Osteocyte (in vitro differentiated cells): ENCODE data around the gene BPI. TPM values are rescaled to one million over a fixed set of nuclear protein-coding genes. Genes with fewer than 3 reads are reported as not detected.

Experiments used
- DNase-seq: peaks from one replicate; pipeline ENCODE4 v3.0.0; 2021; ENCODE audit warnings: mixed read lengths; ENCODE audit not compliant: unreplicated experiment; ENCODE audit errors: extremely low spot score
- H3K27ac Mint-ChIP-seq: one replicate; pipeline ENCODE4 v1.8.0; 2021; ENCODE audit warnings: mild to moderate bottlenecking, mixed read lengths; ENCODE audit not compliant: unreplicated experiment
- H3K27me3 Mint-ChIP-seq: one replicate; pipeline ENCODE4 v1.8.0; 2021; ENCODE audit warnings: mixed read lengths; ENCODE audit not compliant: unreplicated experiment
- H3K36me3 Mint-ChIP-seq: one replicate; pipeline ENCODE4 v1.8.0; 2021; ENCODE audit warnings: mixed read lengths; ENCODE audit not compliant: unreplicated experiment
- H3K4me1 Mint-ChIP-seq: one replicate; pipeline ENCODE4 v1.8.0; 2021; ENCODE audit warnings: mixed read lengths; ENCODE audit not compliant: unreplicated experiment
- H3K4me3 Mint-ChIP-seq: one replicate; pipeline ENCODE4 v1.8.0; 2021; ENCODE audit warnings: mild to moderate bottlenecking, moderate library complexity, mixed read lengths; ENCODE audit not compliant: unreplicated experiment
- H3K9me3 Mint-ChIP-seq: one replicate; pipeline ENCODE4 v1.8.0; 2021; ENCODE audit warnings: mixed read lengths; ENCODE audit not compliant: unreplicated experiment
- total RNA-seq: library from RNA; stranded (reverse); gene quantifications from 2 replicates; pipeline ENCODE4 v1.2.1, GENCODE V29; 2021
- TF ChIP-seq, protein P1 (sequence below): fragments of 200-600 bp; sonication (generic); IDR thresholded peaks from 2 replicates; pipeline ENCODE4 v1.5.0; 2021; ENCODE audit warnings: antibody characterized with exemption, mild to moderate bottlenecking, moderate library complexity

Gene BPI
- total RNA-seq, 1 donor from 2014 or later = 8.5 TPM

DNA sequence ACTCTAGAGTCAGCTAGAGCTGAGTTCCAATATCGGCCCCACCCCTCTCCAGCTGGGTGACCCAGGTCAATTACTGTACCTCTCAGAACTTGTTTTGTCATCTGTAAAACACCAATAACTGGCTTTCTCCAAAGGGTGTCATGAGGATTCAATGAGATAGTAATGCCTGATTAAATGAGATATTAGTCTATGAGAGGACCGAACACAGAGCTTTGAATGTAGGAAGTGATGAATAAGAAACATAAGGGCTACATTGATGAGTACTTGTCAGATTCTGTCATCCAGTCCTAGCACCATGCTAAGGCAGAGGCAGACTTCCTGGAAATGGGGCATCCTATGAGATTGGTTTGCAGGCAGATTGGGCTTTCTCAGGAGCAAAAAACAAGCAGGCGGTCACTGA, 20.2 kb downstream of the BPI start:
- no peak for DNase-seq
- no peak overlapping the region for H3K4me3 Mint-ChIP-seq
- peaks cover 1% of the 10 kb centered on the region for H3K36me3 Mint-ChIP-seq
- H3K27me3 Mint-ChIP-seq = no peaks in the 10 kb centered on the region
- H3K4me1 Mint-ChIP-seq = peaks cover 7% of the 10 kb centered on the region
- TF ChIP-seq, protein P1, sequence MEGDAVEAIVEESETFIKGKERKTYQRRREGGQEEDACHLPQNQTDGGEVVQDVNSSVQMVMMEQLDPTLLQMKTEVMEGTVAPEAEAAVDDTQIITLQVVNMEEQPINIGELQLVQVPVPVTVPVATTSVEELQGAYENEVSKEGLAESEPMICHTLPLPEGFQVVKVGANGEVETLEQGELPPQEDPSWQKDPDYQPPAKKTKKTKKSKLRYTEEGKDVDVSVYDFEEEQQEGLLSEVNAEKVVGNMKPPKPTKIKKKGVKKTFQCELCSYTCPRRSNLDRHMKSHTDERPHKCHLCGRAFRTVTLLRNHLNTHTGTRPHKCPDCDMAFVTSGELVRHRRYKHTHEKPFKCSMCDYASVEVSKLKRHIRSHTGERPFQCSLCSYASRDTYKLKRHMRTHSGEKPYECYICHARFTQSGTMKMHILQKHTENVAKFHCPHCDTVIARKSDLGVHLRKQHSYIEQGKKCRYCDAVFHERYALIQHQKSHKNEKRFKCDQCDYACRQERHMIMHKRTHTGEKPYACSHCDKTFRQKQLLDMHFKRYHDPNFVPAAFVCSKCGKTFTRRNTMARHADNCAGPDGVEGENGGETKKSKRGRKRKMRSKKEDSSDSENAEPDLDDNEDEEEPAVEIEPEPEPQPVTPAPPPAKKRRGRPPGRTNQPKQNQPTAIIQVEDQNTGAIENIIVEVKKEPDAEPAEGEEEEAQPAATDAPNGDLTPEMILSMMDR = no peak
- H3K27ac Mint-ChIP-seq = no peak overlapping the region
- no peaks in the 10 kb centered on the region for H3K9me3 Mint-ChIP-seq

DNA sequence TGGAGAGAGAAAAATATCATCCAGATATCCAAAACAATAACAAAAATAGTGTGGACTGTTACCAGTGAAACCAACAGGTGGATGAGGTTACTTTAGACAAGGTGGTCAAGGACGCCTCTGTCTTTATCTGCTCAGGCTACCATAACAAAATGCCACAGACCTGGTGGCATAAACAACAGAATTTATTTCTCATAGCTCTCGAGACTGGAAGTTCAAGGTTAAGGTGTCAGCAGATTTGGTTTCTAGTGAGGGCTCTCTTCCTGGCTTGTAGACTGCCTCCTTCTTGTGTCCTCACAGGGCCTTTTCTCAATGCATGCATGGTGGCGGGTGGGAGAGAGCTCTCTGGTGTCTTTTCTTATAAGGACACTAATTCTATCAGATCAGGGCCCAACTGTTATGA, 21.2 kb downstream of the BPI start:
- Mint-ChIP-seq H3K27ac (no peak overlapping the region), H3K9me3 (no peaks in the 10 kb centered on the region)

DNA sequence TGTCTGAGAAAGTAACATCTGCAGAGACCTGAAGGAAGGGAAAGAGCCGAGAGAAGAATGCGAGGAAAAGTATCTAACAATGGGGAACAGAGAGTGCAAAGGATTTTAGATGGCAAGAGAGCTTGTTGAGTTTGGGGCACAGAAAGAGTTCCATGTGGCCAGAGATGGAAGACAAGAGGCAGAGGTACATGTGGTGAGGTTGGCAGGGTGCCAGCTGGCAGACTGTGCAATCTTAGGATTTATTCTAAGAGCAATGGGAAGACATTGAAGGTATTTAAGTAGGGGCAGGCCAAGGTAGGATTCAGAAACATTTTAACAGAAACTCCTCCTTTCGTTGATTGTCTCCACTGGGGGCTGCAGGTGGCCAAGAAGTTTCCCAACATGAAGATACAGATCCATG, 21.9 kb downstream of the BPI start:
- Mint-ChIP-seq H3K9me3 (no peaks in the 10 kb centered on the region), H3K27me3 (peaks cover 3% of the 10 kb centered on the region)

More for the DNA sequence above, 21.2 kb downstream of the BPI start:
- Mint-ChIP-seq H3K4me3 (no peak overlapping the region), H3K36me3 (peaks cover 1% of the 10 kb centered on the region), H3K4me1 (peaks cover 7% of the 10 kb centered on the region), H3K27me3 (no peaks in the 10 kb centered on the region)
- DNase-seq = no peak
- TF ChIP-seq, protein P1 = no peak

DNA sequence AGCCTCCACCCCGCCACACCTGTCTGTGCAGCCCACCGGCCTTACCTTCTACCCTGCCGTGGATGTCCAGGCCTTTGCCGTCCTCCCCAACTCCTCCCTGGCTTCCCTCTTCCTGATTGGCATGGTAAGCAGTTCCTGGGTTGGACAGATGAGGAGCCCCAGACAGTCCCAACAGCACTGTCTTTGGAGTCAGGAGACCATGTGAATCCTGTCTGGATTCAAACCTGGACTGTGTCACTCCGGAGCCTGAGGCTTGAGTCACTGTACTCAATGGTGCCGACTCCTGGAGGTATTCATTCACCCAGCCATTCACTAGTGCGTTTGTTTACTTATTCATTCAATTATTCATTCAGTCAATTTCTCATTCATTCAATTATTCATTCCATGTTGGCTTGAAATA, 22.4 kb downstream of the BPI start:
- no peak for DNase-seq
- no peak overlapping the region for H3K4me3 Mint-ChIP-seq
- H3K9me3 Mint-ChIP-seq = no peaks in the 10 kb centered on the region
- H3K36me3 Mint-ChIP-seq = peaks cover 1% of the 10 kb centered on the region
- peaks cover 3% of the 10 kb centered on the region for H3K27me3 Mint-ChIP-seq
- no peak overlapping the region for H3K27ac Mint-ChIP-seq
- TF ChIP-seq, protein P1 = no peak
- H3K4me1 Mint-ChIP-seq = peaks cover 6% of the 10 kb centered on the region

More for the DNA sequence above, 21.9 kb downstream of the BPI start:
- Mint-ChIP-seq H3K27ac (no peak overlapping the region), H3K36me3 (peaks cover 1% of the 10 kb centered on the region), H3K4me1 (peaks cover 7% of the 10 kb centered on the region), H3K4me3 (no peak overlapping the region)
- DNase-seq = no peak
- TF ChIP-seq, protein P1 = no peak

DNA sequence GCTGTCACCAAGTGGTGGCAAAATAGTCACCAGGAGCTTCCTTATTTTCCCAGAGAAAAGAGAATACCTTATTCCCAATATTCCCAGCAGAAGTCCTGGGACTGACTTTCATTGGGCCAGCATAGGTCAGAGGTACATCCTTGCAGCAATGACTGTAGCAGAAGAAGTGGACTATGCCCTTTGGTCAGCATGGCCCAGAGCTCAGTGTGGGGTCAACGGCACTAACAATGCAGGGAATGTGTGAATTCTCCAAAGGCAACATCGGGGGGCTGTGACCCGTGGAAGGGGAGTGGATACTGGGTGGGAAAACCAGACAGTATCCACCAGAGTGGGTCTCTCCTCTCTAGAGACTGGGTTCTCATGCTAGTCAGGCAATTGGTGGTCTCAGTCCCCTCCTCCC, 26.7 kb downstream of the BPI start:
- H3K36me3 Mint-ChIP-seq = peaks cover 1% of the 10 kb centered on the region
- H3K27me3 Mint-ChIP-seq = peaks cover 33% of the 10 kb centered on the region
- H3K9me3 Mint-ChIP-seq = no peaks in the 10 kb centered on the region
- no peak for DNase-seq
- TF ChIP-seq, protein P1 = no peak
- H3K4me3 Mint-ChIP-seq = no peak overlapping the region
- H3K27ac Mint-ChIP-seq = no peak overlapping the region
- no peaks in the 10 kb centered on the region for H3K4me1 Mint-ChIP-seq
